IMR-90 (cell line): ENCODE measurements around the gene VPS26C.

Experiments
- BHLHE40 ChIP-seq: fragments of 150-350 bp; IDR thresholded peaks from 2 replicates; pipeline ENCODE4 v1.6.1; 2016; ENCODE audit warnings: mild to moderate bottlenecking, low read depth, low read length
- CEBPB ChIP-seq: IDR thresholded peaks from 2 replicates; pipeline ENCODE4 v1.6.1; 2012; ENCODE audit warnings: low read depth, low read length, improper control_type of control experiment
- CHD1 ChIP-seq: IDR thresholded peaks from 2 replicates; pipeline ENCODE4 v1.6.1; 2012; ENCODE audit warnings: low read depth, low read length, improper control_type of control experiment
- CTCF ChIP-seq: conservative IDR thresholded peaks from 2 replicates; pipeline ENCODE4 v1.5.1; 2012; ENCODE audit warnings: mild to moderate bottlenecking, low read depth, low read length, improper control_type of control experiment
- ELK1 ChIP-seq: fragments of 150-350 bp; IDR thresholded peaks from 2 replicates; pipeline ENCODE4 v1.6.1; 2016; ENCODE audit warnings: low read depth, mild to moderate bottlenecking, low read length, moderate library complexity, borderline replicate concordance
- FOS ChIP-seq: fragments of 150-350 bp; IDR thresholded peaks from 2 replicates; pipeline ENCODE4 v1.6.1; 2016; ENCODE audit warnings: low read depth, low read length
- MAFK ChIP-seq: IDR thresholded peaks from 2 replicates; pipeline ENCODE4 v1.6.1; 2012; ENCODE audit warnings: low read depth, low read length, improper control_type of control experiment
- MAZ ChIP-seq: IDR thresholded peaks from 2 replicates; pipeline ENCODE4 v1.6.1; 2012; ENCODE audit warnings: low read depth, mild to moderate bottlenecking, low read length, improper control_type of control experiment, moderate library complexity, borderline replicate concordance
- POLR2A ChIP-seq: IDR thresholded peaks from 2 replicates; pipeline ENCODE4 v1.6.1; 2012; ENCODE audit warnings: mild to moderate bottlenecking, low read depth, low read length
- RAD21 ChIP-seq: IDR thresholded peaks from 2 replicates; pipeline ENCODE4 v1.6.1; 2012; ENCODE audit warnings: low read length, improper control_type of control experiment
- RCOR1 ChIP-seq: IDR thresholded peaks from 2 replicates; pipeline ENCODE4 v1.6.1; 2012; ENCODE audit warnings: mild to moderate bottlenecking, low read length, improper control_type of control experiment; ENCODE audit not compliant: insufficient replicate concordance
- RFX5 ChIP-seq: IDR thresholded peaks from 2 replicates; pipeline ENCODE4 v1.8.0; 2012; ENCODE audit warnings: low read depth, mild to moderate bottlenecking, low read length, moderate library complexity
- SMC3 ChIP-seq: fragments of 150-350 bp; IDR thresholded peaks from 2 replicates; pipeline ENCODE4 v1.6.1; 2016; ENCODE audit warnings: low read depth, mild to moderate bottlenecking, antibody characterized with exemption, low read length, moderate library complexity
- USF2 ChIP-seq: fragments of 150-350 bp; IDR thresholded peaks from 2 replicates; pipeline ENCODE4 v1.6.1; 2017; ENCODE audit warnings: mild to moderate bottlenecking, antibody characterized with exemption, low read length, low read depth

DNA sequence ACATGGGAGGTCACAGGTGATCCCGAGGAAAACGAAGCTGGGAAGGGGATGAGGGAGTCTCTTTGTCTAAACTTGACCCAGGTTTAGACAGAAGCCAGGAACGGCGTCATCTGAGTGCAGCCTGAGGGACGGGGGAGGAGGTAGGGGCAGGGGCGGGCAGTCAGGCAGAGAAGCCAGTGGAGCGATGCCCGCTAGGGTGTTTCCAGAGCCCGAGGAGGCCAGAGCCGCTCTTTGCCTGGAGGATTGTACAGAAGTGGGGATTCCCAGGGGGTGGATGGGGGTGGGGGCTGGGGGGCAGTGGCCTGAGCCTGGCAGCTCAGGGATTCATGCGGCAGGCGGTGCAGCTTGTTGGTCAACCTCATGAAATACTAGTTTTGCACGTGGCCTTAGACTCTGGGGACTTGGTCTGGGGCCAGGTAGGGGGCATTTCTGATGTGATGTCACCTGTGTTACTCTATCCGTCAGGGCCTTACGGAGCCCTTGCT is 58.4 kb downstream of the VPS26C start:
- TF ChIP-seq CTCF = no peak
- no peak for TF ChIP-seq CHD1
- no peak for TF ChIP-seq RAD21
- no peak for TF ChIP-seq MAFK
- TF ChIP-seq FOS = no peak
- no peak for TF ChIP-seq SMC3
- TF ChIP-seq ELK1 = no peak
- TF ChIP-seq CEBPB = no peak
- no peak for TF ChIP-seq RFX5
- TF ChIP-seq BHLHE40 = no peak
- TF ChIP-seq POLR2A = no peak
- TF ChIP-seq MAZ = no peak
- TF ChIP-seq USF2 = no peak
- TF ChIP-seq RCOR1 = no peak
